K562 (cell line): ENCODE results near the gene PAF1. TPM values are rescaled to one million over a fixed set of nuclear protein-coding genes. Genes with fewer than 3 reads are reported as not detected.

ENCODE experiments used
- BRCA1 ChIP-seq, 2 experiments: fragments of 450-650 bp in 1 of 2; sonication (generic) in 1 of 2; formaldehyde crosslinking in 1 of 2; IDR thresholded peaks; 2 replicates each; pipeline versions ENCODE4 v1.5.0 to v1.6.1; 2017 to 2020; ENCODE audit warnings: mild to moderate bottlenecking in 1 of 2, missing genetic modification reagents in 1 of 2
- CAMTA2 ChIP-seq: fragments of 250-450 bp; sonication (Bioruptor Pico); conservative IDR thresholded peaks from 2 replicates; pipeline ENCODE4 v1.5.1; 2022
- CBX1 ChIP-seq: sonication (generic); IDR thresholded peaks from 2 replicates; pipeline ENCODE4 v1.6.1; 2016; ENCODE audit warnings: antibody characterized with exemption, low read depth, mild to moderate bottlenecking
- CTCF ChIP-seq, 3 experiments: IDR thresholded peaks in 2 of 3; conservative IDR thresholded peaks in 1 of 3; 2 replicates each; pipeline ENCODE4 v1.5.1; 2011 to 2012; ENCODE audit warnings: low read length in 3 of 3, mild to moderate bottlenecking in 3 of 3, control low read depth in 2 of 3, improper control_type of control experiment in 1 of 3, inconsistent platforms in 1 of 3, low read depth in 1 of 3, mixed read lengths in 1 of 3, moderate library complexity in 1 of 3; ENCODE audit not compliant: insufficient read depth in 2 of 3
- EP300 ChIP-seq: IDR thresholded peaks from 2 replicates; pipeline ENCODE4 v1.6.1; 2012; ENCODE audit warnings: low read length, improper control_type of control experiment
- GTF2E2 ChIP-seq: fragments of 200-800 bp; sonication (Bioruptor generic); IDR thresholded peaks from 2 replicates; pipeline ENCODE4 v1.6.1; 2016; ENCODE audit warnings: missing genetic modification characterization, missing compliant biosample characterization
- MAFF ChIP-seq: IDR thresholded peaks from 2 replicates; pipeline ENCODE4 v1.6.1; 2012; ENCODE audit warnings: low read length, improper control_type of control experiment
- POLR2H ChIP-seq: IDR thresholded peaks from 2 replicates; pipeline ENCODE4 v1.6.1; 2016; ENCODE audit warnings: missing genetic modification characterization, low read depth, mild to moderate bottlenecking, control low read depth, missing compliant biosample characterization, moderate library complexity
- RERE ChIP-seq: sonication (generic); formaldehyde crosslinking; IDR thresholded peaks from 2 replicates; pipeline ENCODE4 v1.8.0; 2023; ENCODE audit warnings: missing genetic modification reagents, mild to moderate bottlenecking, borderline replicate concordance
- SRSF7 ChIP-seq: fragments of 200-400 bp; formaldehyde crosslinking; optimal IDR thresholded peaks from 2 replicates; pipeline ENCODE3; 2017; ENCODE audit warnings: mild to moderate bottlenecking, low read depth, low read length
- TFAM ChIP-seq: fragments of 250-450 bp; sonication (Bioruptor Pico); conservative IDR thresholded peaks from 2 replicates; pipeline ENCODE4 v1.5.0; 2021; ENCODE audit warnings: mild to moderate bottlenecking, moderate library complexity
- THAP12 ChIP-seq: fragments of 250-450 bp; sonication (Bioruptor Pico); IDR thresholded peaks from 2 replicates; pipeline ENCODE4 v1.9.0; 2021; ENCODE audit warnings: mild to moderate bottlenecking, inconsistent platforms
- YBX1 ChIP-seq: fragments of 450-650 bp; IDR thresholded peaks from 2 replicates; pipeline ENCODE4 v1.7.1; 2016; ENCODE audit warnings: mild to moderate bottlenecking
- ZNF3 ChIP-seq: fragments of 250-450 bp; sonication (Bioruptor Pico); IDR thresholded peaks from 2 replicates; pipeline ENCODE4 v1.5.0; 2021; ENCODE audit warnings: mild to moderate bottlenecking, moderate library complexity
- ZNF830 ChIP-seq: fragments of 250-450 bp; sonication (Bioruptor Pico); IDR thresholded peaks from 2 replicates; pipeline ENCODE4 v1.5.0; 2021; ENCODE audit warnings: mild to moderate bottlenecking
- polyA plus RNA-seq, 8 experiments: library from polyadenylated mRNA; depleted of rRNA in 4 of 8; stranded (reverse) in 5 of 8; unstranded in 3 of 8; fragments of >200 nt; fragmentation: Nextera tagmentation in 2 of 8; fragmentation: Illumina TruSeq in 1 of 8; extraction: Ambion mirVana in 2 of 8; extraction: Trizol in 1 of 8; gene quantifications; 2 replicates each; pipeline versions ENCODE4 v1.2.1 to v1.2.3, GENCODE V29; 2011 to 2014; ENCODE audit warnings: inconsistent platforms in 1 of 8, missing spikeins in 1 of 8
- total RNA-seq, 7 experiments: library from RNA; depleted of rRNA in 6 of 7; stranded (reverse); fragments of >200 nt in 6 of 7; fragmentation: Illumina TruSeq in 2 of 7; extraction: Trizol in 2 of 7; gene quantifications; 2 replicates each; pipeline versions ENCODE4 v1.2.1 to v1.2.3, GENCODE V29; 2011 to 2021; ENCODE audit warnings: low replicate concordance in 1 of 7
- TF ChIP-seq, protein P1 (sequence below): fragments of 250-450 bp; sonication (Bioruptor Pico); IDR thresholded peaks from 2 replicates; pipeline ENCODE4 v1.5.0; 2021; ENCODE audit warnings: mild to moderate bottlenecking, borderline replicate concordance

PAF1 gene
- total and polyA plus RNA-seq, 9 of the 15 experiments (the other 6 are each of a cell fraction or from before 2014, with no cell fraction given), result 1.5 to 45.0 (median 33.8) TPM

- TF ChIP-seq TFAM (CRISPR knock-in tag) (no peak), BRCA1 (IDR thresholded peaks at IDR 0.05) (no peak), BRCA1 (CRISPR knock-in tag; IDR thresholded peaks at IDR 0.05) (no peak), POLR2H (tag) (no peak), GTF2E2 (tag) (no peak), CTCF (IDR thresholded peaks at IDR 0.05 in 2 of 3, conservative IDR thresholded peaks at IDR 0.05 in 1 of 3; ENCODE audit: insufficient read depth in 2 of 3, low read depth in 1 of 3, low read length in 3 of 3) (peak in 2 of 3 experiments; percentile 23 to 28; a peak in 1 of 6 replicates), RERE (CRISPR knock-in tag) (no peak), CAMTA2 (CRISPR knock-in tag) (no peak), ZNF830 (CRISPR knock-in tag) (no peak), SRSF7 (no peak), YBX1 (no peak), CBX1 (no peak), ZNF3 (CRISPR knock-in tag) (no peak), EP300 (no peak), THAP12 (no peak), MAFF (no peak)
- TF ChIP-seq, protein P1, sequence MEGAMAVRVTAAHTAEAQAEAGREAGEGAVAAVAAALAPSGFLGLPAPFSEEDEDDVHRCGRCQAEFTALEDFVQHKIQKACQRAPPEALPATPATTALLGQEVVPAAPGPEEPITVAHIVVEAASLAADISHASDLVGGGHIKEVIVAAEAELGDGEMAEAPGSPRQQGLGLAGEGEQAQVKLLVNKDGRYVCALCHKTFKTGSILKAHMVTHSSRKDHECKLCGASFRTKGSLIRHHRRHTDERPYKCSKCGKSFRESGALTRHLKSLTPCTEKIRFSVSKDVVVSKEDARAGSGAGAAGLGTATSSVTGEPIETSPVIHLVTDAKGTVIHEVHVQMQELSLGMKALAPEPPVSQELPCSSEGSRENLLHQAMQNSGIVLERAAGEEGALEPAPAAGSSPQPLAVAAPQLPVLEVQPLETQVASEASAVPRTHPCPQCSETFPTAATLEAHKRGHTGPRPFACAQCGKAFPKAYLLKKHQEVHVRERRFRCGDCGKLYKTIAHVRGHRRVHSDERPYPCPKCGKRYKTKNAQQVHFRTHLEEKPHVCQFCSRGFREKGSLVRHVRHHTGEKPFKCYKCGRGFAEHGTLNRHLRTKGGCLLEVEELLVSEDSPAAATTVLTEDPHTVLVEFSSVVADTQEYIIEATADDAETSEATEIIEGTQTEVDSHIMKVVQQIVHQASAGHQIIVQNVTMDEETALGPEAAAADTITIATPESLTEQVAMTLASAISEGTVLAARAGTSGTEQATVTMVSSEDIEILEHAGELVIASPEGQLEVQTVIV (CRISPR knock-in tag), result no peak
Measured at GRCh38 chr19:39341129-39341718, 49.7 kb downstream of the PAF1 start (continued).
